GM23338 (cell line): ENCODE measurements around the gene MEI4.

Experiments
- CREB1 ChIP-seq: fragments of 250-450 bp; sonication (Bioruptor Pico); IDR thresholded peaks from 2 replicates; pipeline ENCODE4 v1.5.0; 2020; ENCODE audit warnings: low read depth, mild to moderate bottlenecking, moderate library complexity
- CTCF ChIP-seq, 2 experiments: fragments of 200-600 bp in 1 of 2; sonication (generic) in 1 of 2; conservative IDR thresholded peaks; 2 replicates each; pipeline versions ENCODE4 v1.5.1 to v1.6.1; 2016 to 2017; ENCODE audit warnings: antibody characterized with exemption in 2 of 2, low read depth in 2 of 2, mild to moderate bottlenecking in 2 of 2, moderate library complexity in 1 of 2
- ETS1 ChIP-seq: IDR thresholded peaks from 2 replicates; pipeline ENCODE4 v1.6.1; 2016; ENCODE audit warnings: antibody characterized with exemption
- EZH2 ChIP-seq: fragments of 200-600 bp; sonication (generic); IDR thresholded peaks from one replicate; pipeline ENCODE4 v1.8.0; 2017; ENCODE audit warnings: antibody characterized with exemption, mild to moderate bottlenecking, low read depth; ENCODE audit not compliant: unreplicated experiment
- EZH2phosphoT487 ChIP-seq: fragments of 200-600 bp; sonication (generic); IDR thresholded peaks from one replicate; pipeline ENCODE4 v1.8.1; 2018; ENCODE audit warnings: antibody characterized with exemption; ENCODE audit not compliant: unreplicated experiment
- JUNB ChIP-seq: IDR thresholded peaks from one replicate; pipeline ENCODE4 v1.6.1; 2016; ENCODE audit warnings: antibody characterized with exemption; ENCODE audit not compliant: unreplicated experiment
- POLR2AphosphoS5 ChIP-seq: IDR thresholded peaks from 2 replicates; pipeline ENCODE4 v1.6.1; 2016; ENCODE audit warnings: antibody characterized with exemption, low read depth
- REST ChIP-seq: IDR thresholded peaks from one replicate; pipeline ENCODE4 v1.6.1; 2018; ENCODE audit warnings: antibody characterized with exemption; ENCODE audit not compliant: unreplicated experiment
- ZNF114 ChIP-seq: fragments of 250-450 bp; sonication (Bioruptor Pico); IDR thresholded peaks from 2 replicates; pipeline ENCODE4 v1.5.0; 2020; ENCODE audit warnings: mild to moderate bottlenecking, moderate library complexity

GRCh38 chr6:77844822-77845221, 192.0 kb downstream of the MEI4 start:
- TF ChIP-seq CTCF (conservative IDR thresholded peaks at IDR 0.05; ENCODE audit: low read depth in 2 of 2) = no peak
- no peak for TF ChIP-seq EZH2phosphoT487
- TF ChIP-seq POLR2AphosphoS5 = no peak
- TF ChIP-seq JUNB = no peak
- TF ChIP-seq CREB1 (CRISPR knock-in tag) = no peak
- no peak for TF ChIP-seq EZH2
- no peak for TF ChIP-seq REST
- no peak for TF ChIP-seq ETS1
- no peak for TF ChIP-seq ZNF114 (CRISPR knock-in tag)
